HEK293 (cell line): Measurements from ENCODE around the gene GTF2H3.
A peak's percentile ranks its signal among the peaks of the same experiment; 100 is the strongest.

Source experiments
- SALL2 ChIP-seq: fragments of 450-650 bp; formaldehyde crosslinking; IDR thresholded peaks from 2 replicates; pipeline ENCODE4 v1.5.0; 2017; ENCODE audit warnings: missing biosample characterization, mild to moderate bottlenecking, missing genetic modification characterization, borderline replicate concordance
- WT1 ChIP-seq: fragments of 450-650 bp; formaldehyde crosslinking; IDR thresholded peaks from 2 replicates; pipeline ENCODE4 v1.5.1; 2016; ENCODE audit warnings: missing biosample characterization, missing genetic modification characterization
- ZBTB7A ChIP-seq: fragments of 450-650 bp; formaldehyde crosslinking; IDR thresholded peaks from 2 replicates; pipeline ENCODE4 v1.5.1; 2016; ENCODE audit warnings: low read depth, missing biosample characterization, missing genetic modification characterization
- ZBTB8A ChIP-seq: fragments of 450-650 bp; formaldehyde crosslinking; IDR thresholded peaks from 2 replicates; pipeline ENCODE4 v1.5.1; 2016; ENCODE audit warnings: missing biosample characterization, missing genetic modification characterization
- ZEB2 ChIP-seq: fragments of 450-650 bp; formaldehyde crosslinking; IDR thresholded peaks from 2 replicates; pipeline ENCODE4 v1.5.1; 2016; ENCODE audit warnings: missing biosample characterization, missing genetic modification characterization
- ZFHX2 ChIP-seq: fragments of 450-650 bp; formaldehyde crosslinking; conservative IDR thresholded peaks from 2 replicates; pipeline ENCODE4 v1.5.1; 2016; ENCODE audit warnings: missing biosample characterization, missing genetic modification characterization
- ZFP37 ChIP-seq: fragments of 450-650 bp; formaldehyde crosslinking; IDR thresholded peaks from 2 replicates; pipeline ENCODE4 v1.5.1; 2016; ENCODE audit warnings: missing biosample characterization, missing genetic modification characterization
- ZNF114 ChIP-seq: fragments of 450-650 bp; formaldehyde crosslinking; IDR thresholded peaks from 2 replicates; pipeline ENCODE4 v1.5.0; 2017; ENCODE audit warnings: missing biosample characterization, missing genetic modification characterization
- ZNF132 ChIP-seq: fragments of 450-650 bp; formaldehyde crosslinking; IDR thresholded peaks from 2 replicates; pipeline ENCODE4 v1.5.1; 2017; ENCODE audit warnings: missing biosample characterization, missing genetic modification characterization, borderline replicate concordance
- ZNF138 ChIP-seq: fragments of 450-650 bp; formaldehyde crosslinking; IDR thresholded peaks from 2 replicates; pipeline ENCODE4 v1.5.1; 2016; ENCODE audit warnings: missing biosample characterization, missing genetic modification characterization, borderline replicate concordance
- ZNF16 ChIP-seq: fragments of 450-650 bp; formaldehyde crosslinking; IDR thresholded peaks from 2 replicates; pipeline ENCODE4 v1.5.1; 2016; ENCODE audit warnings: low read depth, missing biosample characterization, missing genetic modification characterization
- ZNF2 ChIP-seq: fragments of 450-650 bp; formaldehyde crosslinking; IDR thresholded peaks from 2 replicates; pipeline ENCODE4 v1.5.1; 2016; ENCODE audit warnings: missing biosample characterization, missing genetic modification characterization
- ZNF211 ChIP-seq: fragments of 450-650 bp; formaldehyde crosslinking; IDR thresholded peaks from 2 replicates; pipeline ENCODE4 v1.5.1; 2016; ENCODE audit warnings: low read depth, missing biosample characterization, missing genetic modification characterization
- ZNF324 ChIP-seq: fragments of 450-650 bp; formaldehyde crosslinking; IDR thresholded peaks from 2 replicates; pipeline ENCODE4 v1.5.1; 2016; ENCODE audit warnings: missing biosample characterization, missing genetic modification characterization
- ZNF335 ChIP-seq: fragments of 450-650 bp; formaldehyde crosslinking; conservative IDR thresholded peaks from 2 replicates; pipeline ENCODE4 v1.5.1; 2016; ENCODE audit warnings: missing biosample characterization, missing genetic modification characterization
- ZNF354C ChIP-seq: fragments of 450-650 bp; formaldehyde crosslinking; IDR thresholded peaks from 2 replicates; pipeline ENCODE4 v1.5.1; 2016; ENCODE audit warnings: missing biosample characterization, missing genetic modification characterization, low read depth, borderline replicate concordance
- ZNF391 ChIP-seq: fragments of 450-650 bp; formaldehyde crosslinking; IDR thresholded peaks from 2 replicates; pipeline ENCODE4 v1.5.1; 2016; ENCODE audit warnings: low read depth, missing biosample characterization, missing genetic modification characterization, borderline replicate concordance
- ZNF501 ChIP-seq: fragments of 450-650 bp; formaldehyde crosslinking; IDR thresholded peaks from 2 replicates; pipeline ENCODE4 v1.5.1; 2016; ENCODE audit warnings: missing biosample characterization, missing genetic modification characterization
- ZNF510 ChIP-seq: fragments of 450-650 bp; formaldehyde crosslinking; IDR thresholded peaks from 2 replicates; pipeline ENCODE4 v1.5.1; 2018; ENCODE audit warnings: mild to moderate bottlenecking, missing genetic modification characterization, missing biosample characterization; ENCODE audit not compliant: insufficient replicate concordance
- ZNF585B ChIP-seq: fragments of 450-650 bp; formaldehyde crosslinking; IDR thresholded peaks from 2 replicates; pipeline ENCODE4 v1.5.1; 2016; ENCODE audit warnings: missing biosample characterization, missing genetic modification characterization
- ZNF677 ChIP-seq: fragments of 450-650 bp; IDR thresholded peaks from 2 replicates; pipeline ENCODE4 v1.5.0; 2018; ENCODE audit warnings: missing biosample characterization, mild to moderate bottlenecking, missing genetic modification characterization, moderate library complexity
- TF ChIP-seq, protein P1 (sequence below): fragments of 450-650 bp; formaldehyde crosslinking; IDR thresholded peaks from 2 replicates; pipeline ENCODE4 v1.5.1; 2016; ENCODE audit warnings: missing biosample characterization, missing genetic modification characterization
- TF ChIP-seq, protein P2 (sequence below): fragments of 450-650 bp; formaldehyde crosslinking; IDR thresholded peaks from 2 replicates; pipeline ENCODE4 v1.5.1; 2016; ENCODE audit warnings: missing biosample characterization, missing genetic modification characterization
- TF ChIP-seq, protein P3 (sequence below): fragments of 450-650 bp; formaldehyde crosslinking; IDR thresholded peaks from 2 replicates; pipeline ENCODE4; 2016; ENCODE audit warnings: missing biosample characterization, missing genetic modification characterization
- TF ChIP-seq, protein P4 (sequence below): fragments of 450-650 bp; IDR thresholded peaks from 2 replicates; pipeline ENCODE4 v1.5.1; 2018; ENCODE audit warnings: missing biosample characterization, missing genetic modification characterization
- TF ChIP-seq, protein P5 (sequence below): sonication (generic); formaldehyde crosslinking; IDR thresholded peaks from 2 replicates; pipeline ENCODE4 v1.8.1; 2022; ENCODE audit warnings: mild to moderate bottlenecking, moderate library complexity, missing genetic modification reagents
- TF ChIP-seq, protein P6 (sequence below): fragments of 450-650 bp; formaldehyde crosslinking; IDR thresholded peaks from 2 replicates; pipeline ENCODE4 v1.5.1; 2017; ENCODE audit warnings: missing biosample characterization, missing genetic modification characterization
- TF ChIP-seq, protein P7 (sequence below): fragments of 450-650 bp; formaldehyde crosslinking; IDR thresholded peaks from 2 replicates; pipeline ENCODE4 v1.5.1; 2016; ENCODE audit warnings: missing biosample characterization, missing genetic modification characterization

GTF2H3 gene

DNA sequence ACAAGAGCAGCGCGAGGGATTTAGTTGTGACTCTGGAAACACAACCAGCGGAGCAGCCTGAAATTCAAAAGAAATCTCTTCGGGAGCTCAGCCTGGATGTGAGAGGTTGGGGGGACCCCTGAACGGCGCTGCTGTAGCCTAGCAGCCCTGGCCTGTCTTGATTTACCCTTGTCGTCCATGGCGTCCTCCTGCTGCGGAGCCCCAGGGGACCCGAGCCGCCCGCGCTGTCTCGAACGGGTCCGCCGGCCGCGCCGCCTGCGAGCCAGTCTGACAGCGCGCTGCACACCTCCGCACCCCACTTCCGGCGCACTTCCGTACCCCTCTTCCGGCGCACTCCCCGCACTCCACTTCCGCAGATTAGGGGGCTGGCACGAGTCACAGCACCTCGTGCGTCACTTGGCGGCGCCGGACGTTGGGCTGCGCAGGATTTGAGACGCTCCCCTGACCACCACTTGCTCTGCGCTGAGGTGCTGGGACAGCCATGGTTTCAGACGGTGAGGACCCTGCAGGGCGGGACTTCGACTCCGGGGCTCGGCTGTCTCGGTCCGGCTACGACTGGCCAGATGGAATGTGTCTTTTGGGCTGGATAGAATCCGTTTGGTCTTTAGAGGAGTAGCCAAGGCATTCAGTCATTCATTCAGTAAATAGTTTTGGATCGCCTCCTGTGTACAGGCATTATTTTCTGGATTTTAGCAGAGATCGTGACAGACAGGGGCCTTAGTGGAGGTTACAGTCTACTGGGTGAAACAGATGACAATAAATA, at the start of gene GTF2H3, which contains the start of gene EIF2B1 (continued):
- TF ChIP-seq, protein P1, sequence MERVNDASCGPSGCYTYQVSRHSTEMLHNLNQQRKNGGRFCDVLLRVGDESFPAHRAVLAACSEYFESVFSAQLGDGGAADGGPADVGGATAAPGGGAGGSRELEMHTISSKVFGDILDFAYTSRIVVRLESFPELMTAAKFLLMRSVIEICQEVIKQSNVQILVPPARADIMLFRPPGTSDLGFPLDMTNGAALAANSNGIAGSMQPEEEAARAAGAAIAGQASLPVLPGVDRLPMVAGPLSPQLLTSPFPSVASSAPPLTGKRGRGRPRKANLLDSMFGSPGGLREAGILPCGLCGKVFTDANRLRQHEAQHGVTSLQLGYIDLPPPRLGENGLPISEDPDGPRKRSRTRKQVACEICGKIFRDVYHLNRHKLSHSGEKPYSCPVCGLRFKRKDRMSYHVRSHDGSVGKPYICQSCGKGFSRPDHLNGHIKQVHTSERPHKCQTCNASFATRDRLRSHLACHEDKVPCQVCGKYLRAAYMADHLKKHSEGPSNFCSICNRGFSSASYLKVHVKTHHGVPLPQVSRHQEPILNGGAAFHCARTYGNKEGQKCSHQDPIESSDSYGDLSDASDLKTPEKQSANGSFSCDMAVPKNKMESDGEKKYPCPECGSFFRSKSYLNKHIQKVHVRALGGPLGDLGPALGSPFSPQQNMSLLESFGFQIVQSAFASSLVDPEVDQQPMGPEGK (tag by site-specific recombination): peak; percentile 89
- peak; percentile 94 for TF ChIP-seq ZNF335
- TF ChIP-seq, protein P2, sequence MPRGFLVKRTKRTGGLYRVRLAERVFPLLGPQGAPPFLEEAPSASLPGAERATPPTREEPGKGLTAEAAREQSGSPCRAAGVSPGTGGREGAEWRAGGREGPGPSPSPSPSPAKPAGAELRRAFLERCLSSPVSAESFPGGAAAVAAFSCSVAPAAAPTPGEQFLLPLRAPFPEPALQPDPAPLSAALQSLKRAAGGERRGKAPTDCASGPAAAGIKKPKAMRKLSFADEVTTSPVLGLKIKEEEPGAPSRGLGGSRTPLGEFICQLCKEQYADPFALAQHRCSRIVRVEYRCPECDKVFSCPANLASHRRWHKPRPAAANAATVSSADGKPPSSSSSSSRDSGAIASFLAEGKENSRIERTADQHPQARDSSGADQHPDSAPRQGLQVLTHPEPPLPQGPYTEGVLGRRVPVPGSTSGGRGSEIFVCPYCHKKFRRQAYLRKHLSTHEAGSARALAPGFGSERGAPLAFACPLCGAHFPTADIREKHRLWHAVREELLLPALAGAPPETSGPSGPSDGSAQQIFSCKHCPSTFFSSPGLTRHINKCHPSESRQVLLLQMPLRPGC (tag by site-specific recombination): peak; percentile 67
- TF ChIP-seq ZFP37: no peak
- TF ChIP-seq ZNF585B (tag by site-specific recombination): no peak
- peak; percentile 61; the same call in 1 of the 2 replicates for TF ChIP-seq WT1 (tag by site-specific recombination)
- TF ChIP-seq, protein P3, sequence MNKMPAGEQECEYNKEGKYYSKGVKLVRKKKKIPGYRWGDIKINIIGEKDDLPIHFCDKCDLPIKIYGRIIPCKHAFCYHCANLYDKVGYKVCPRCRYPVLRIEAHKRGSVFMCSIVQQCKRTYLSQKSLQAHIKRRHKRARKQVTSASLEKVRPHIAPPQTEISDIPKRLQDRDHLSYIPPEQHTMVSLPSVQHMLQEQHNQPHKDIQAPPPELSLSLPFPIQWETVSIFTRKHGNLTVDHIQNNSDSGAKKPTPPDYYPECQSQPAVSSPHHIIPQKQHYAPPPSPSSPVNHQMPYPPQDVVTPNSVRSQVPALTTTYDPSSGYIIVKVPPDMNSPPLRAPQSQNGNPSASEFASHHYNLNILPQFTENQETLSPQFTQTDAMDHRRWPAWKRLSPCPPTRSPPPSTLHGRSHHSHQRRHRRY: no peak
- no peak for TF ChIP-seq ZNF677 (tag by site-specific recombination)
- no peak for TF ChIP-seq ZNF132 (tag by site-specific recombination)
- TF ChIP-seq, protein P4, sequence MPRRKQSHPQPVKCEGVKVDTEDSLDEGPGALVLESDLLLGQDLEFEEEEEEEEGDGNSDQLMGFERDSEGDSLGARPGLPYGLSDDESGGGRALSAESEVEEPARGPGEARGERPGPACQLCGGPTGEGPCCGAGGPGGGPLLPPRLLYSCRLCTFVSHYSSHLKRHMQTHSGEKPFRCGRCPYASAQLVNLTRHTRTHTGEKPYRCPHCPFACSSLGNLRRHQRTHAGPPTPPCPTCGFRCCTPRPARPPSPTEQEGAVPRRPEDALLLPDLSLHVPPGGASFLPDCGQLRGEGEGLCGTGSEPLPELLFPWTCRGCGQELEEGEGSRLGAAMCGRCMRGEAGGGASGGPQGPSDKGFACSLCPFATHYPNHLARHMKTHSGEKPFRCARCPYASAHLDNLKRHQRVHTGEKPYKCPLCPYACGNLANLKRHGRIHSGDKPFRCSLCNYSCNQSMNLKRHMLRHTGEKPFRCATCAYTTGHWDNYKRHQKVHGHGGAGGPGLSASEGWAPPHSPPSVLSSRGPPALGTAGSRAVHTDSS (tag by site-specific recombination): no peak
- no peak for TF ChIP-seq ZNF138 (tag by site-specific recombination)
- no peak for TF ChIP-seq ZNF211 (tag by site-specific recombination)
- TF ChIP-seq ZEB2: 0 out of 2 replicates have a peak, but pooled peaks have one; percentile 46
- TF ChIP-seq ZNF354C: no peak
- TF ChIP-seq ZNF2 (tag by site-specific recombination): peak; percentile 61; the same call in 1 of the 2 replicates
- TF ChIP-seq, protein P5, sequence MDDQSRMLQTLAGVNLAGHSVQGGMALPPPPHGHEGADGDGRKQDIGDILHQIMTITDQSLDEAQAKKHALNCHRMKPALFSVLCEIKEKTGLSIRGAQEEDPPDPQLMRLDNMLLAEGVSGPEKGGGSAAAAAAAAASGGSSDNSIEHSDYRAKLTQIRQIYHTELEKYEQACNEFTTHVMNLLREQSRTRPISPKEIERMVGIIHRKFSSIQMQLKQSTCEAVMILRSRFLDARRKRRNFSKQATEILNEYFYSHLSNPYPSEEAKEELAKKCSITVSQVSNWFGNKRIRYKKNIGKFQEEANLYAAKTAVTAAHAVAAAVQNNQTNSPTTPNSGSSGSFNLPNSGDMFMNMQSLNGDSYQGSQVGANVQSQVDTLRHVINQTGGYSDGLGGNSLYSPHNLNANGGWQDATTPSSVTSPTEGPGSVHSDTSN (CRISPR knock-in tag): no peak
- no peak for TF ChIP-seq ZNF16 (tag by site-specific recombination)
- TF ChIP-seq ZBTB7A (tag by site-specific recombination): peak; percentile 64; the same call in 1 of the 2 replicates
- TF ChIP-seq, protein P6, sequence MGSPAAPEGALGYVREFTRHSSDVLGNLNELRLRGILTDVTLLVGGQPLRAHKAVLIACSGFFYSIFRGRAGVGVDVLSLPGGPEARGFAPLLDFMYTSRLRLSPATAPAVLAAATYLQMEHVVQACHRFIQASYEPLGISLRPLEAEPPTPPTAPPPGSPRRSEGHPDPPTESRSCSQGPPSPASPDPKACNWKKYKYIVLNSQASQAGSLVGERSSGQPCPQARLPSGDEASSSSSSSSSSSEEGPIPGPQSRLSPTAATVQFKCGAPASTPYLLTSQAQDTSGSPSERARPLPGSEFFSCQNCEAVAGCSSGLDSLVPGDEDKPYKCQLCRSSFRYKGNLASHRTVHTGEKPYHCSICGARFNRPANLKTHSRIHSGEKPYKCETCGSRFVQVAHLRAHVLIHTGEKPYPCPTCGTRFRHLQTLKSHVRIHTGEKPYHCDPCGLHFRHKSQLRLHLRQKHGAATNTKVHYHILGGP (tag by site-specific recombination): no peak
- TF ChIP-seq ZNF324 (tag by site-specific recombination): no peak
- TF ChIP-seq ZNF391 (tag by site-specific recombination): no peak; the same call in 1 of the 2 replicates
- TF ChIP-seq ZBTB8A: peak; percentile 57; the same call in 1 of the 2 replicates
- no peak for TF ChIP-seq ZNF510 (tag by site-specific recombination)
- no peak for TF ChIP-seq ZNF114 (tag by site-specific recombination)
- TF ChIP-seq ZFHX2: peak; percentile 76
- peak; percentile 86 for TF ChIP-seq ZNF501 (tag by site-specific recombination)
- TF ChIP-seq SALL2 (tag by site-specific recombination): no peak
- TF ChIP-seq, protein P7, sequence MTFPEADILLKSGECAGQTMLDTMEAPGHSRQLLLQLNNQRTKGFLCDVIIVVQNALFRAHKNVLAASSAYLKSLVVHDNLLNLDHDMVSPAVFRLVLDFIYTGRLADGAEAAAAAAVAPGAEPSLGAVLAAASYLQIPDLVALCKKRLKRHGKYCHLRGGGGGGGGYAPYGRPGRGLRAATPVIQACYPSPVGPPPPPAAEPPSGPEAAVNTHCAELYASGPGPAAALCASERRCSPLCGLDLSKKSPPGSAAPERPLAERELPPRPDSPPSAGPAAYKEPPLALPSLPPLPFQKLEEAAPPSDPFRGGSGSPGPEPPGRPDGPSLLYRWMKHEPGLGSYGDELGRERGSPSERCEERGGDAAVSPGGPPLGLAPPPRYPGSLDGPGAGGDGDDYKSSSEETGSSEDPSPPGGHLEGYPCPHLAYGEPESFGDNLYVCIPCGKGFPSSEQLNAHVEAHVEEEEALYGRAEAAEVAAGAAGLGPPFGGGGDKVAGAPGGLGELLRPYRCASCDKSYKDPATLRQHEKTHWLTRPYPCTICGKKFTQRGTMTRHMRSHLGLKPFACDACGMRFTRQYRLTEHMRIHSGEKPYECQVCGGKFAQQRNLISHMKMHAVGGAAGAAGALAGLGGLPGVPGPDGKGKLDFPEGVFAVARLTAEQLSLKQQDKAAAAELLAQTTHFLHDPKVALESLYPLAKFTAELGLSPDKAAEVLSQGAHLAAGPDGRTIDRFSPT (tag by site-specific recombination): no peak
